CD4-positive, alpha-beta T cell (primary cell): ENCODE measurements around the gene CCP110. TPM values are rescaled to one million over a fixed set of nuclear protein-coding genes. Genes with fewer than 3 reads are reported as not detected.

Experiments
- ATAC-seq: fragments of 200-7000 bp; cut with Tn5 transposase; one replicate; pipeline ENCODE4 v1.10.0; 2022; ENCODE audit warnings: mild to moderate bottlenecking; ENCODE audit not compliant: poor library complexity
- CTCF ChIA-PET: fragments of 350-600 bp; sonication (Branson Sonifier 250); formaldehyde crosslinking; loops from one replicate; lab custom pipeline; 2021; ENCODE audit warnings: antibody characterized with exemption, inconsistent platforms; lab: Charles Lee
- POLR2A ChIA-PET: fragments of 350-600 bp; sonication (Branson Sonifier 250); formaldehyde crosslinking; loops from one replicate; lab custom pipeline; 2021; ENCODE audit warnings: antibody characterized with exemption, inconsistent platforms; lab: Charles Lee
- DNase-seq, 14 experiments: peaks; one replicate each; pipeline ENCODE4 v3.0.0-alpha.2; 2013 to 2020; ENCODE audit warnings: mixed read lengths in 2 of 14
- H3K27ac ChIP-seq, 2 donors: one replicate each; pipeline versions ENCODE4 v1.5.1 to v1.7.0; 2013; ENCODE audit warnings: low read length in 2 of 2, low read depth in 1 of 2, mild to moderate bottlenecking in 1 of 2
- H3K27me3 ChIP-seq, 2 experiments: 1 replicate in 1 of 2; 2 replicates in 1 of 2; pipeline versions ENCODE4 v1.6.1 to v1.7.0; 2013; ENCODE audit warnings: low read length in 2 of 2, control low read depth in 1 of 2, mild to moderate bottlenecking in 1 of 2, moderate library complexity in 1 of 2; ENCODE audit not compliant: insufficient read depth in 2 of 2, control insufficient read depth in 1 of 2
- H3K36me3 ChIP-seq: one replicate; pipeline ENCODE4 v1.6.1; 2013; ENCODE audit warnings: low read length, control low read depth; ENCODE audit not compliant: insufficient read depth
- H3K4me1 ChIP-seq: one replicate; pipeline ENCODE4 v1.6.1; 2013; ENCODE audit warnings: low read length, control low read depth; ENCODE audit not compliant: insufficient read depth
- H3K4me3 ChIP-seq: one replicate; pipeline ENCODE4 v1.5.1; 2013; ENCODE audit warnings: mild to moderate bottlenecking, low read length, moderate library complexity
- H3K9me3 ChIP-seq, 2 experiments: 1 replicate in 1 of 2; 2 replicates in 1 of 2; pipeline versions ENCODE4 v1.6.1 to v1.7.0; 2013; ENCODE audit warnings: low read length in 2 of 2, mild to moderate bottlenecking in 2 of 2, control low read depth in 1 of 2, moderate library complexity in 1 of 2; ENCODE audit not compliant: control insufficient read depth in 1 of 2, insufficient read depth in 1 of 2
- H3K27ac Mint-ChIP-seq: one replicate; pipeline ENCODE4 v1.8.0; 2020; ENCODE audit warnings: mixed read lengths
- H3K27me3 Mint-ChIP-seq: one replicate; pipeline ENCODE4 v1.8.0; 2021; ENCODE audit warnings: mixed read lengths
- H3K36me3 Mint-ChIP-seq: one replicate; pipeline ENCODE4 v1.8.0; 2021; ENCODE audit warnings: low read depth, mixed read lengths
- H3K4me1 Mint-ChIP-seq: one replicate; pipeline ENCODE4 v1.8.0; 2021; ENCODE audit warnings: low read depth, mixed read lengths
- H3K4me3 Mint-ChIP-seq: one replicate; pipeline ENCODE4 v1.8.0; 2020; ENCODE audit warnings: mild to moderate bottlenecking, mixed read lengths
- H3K9me3 Mint-ChIP-seq: one replicate; pipeline ENCODE4 v1.8.0; 2020; ENCODE audit warnings: mixed read lengths
- intact Hi-C, 2 experiments: fragments of 100-400 bp; cut with DNase I in 1 of 2; cut with micrococcal nuclease in 1 of 2; formaldehyde crosslinking; loops; one replicate each; pipeline versions ENCODE4 v1.15.1 to v1.9.0; 2023 to 2025; cut with DNase I, micrococcal nuclease
- polyA plus RNA-seq, 2 donors: library from polyadenylated mRNA; unstranded; fragments of 120-200 nt; gene quantifications; one replicate each; pipeline ENCODE4 v1.2.1, GENCODE V29; 2013
- total RNA-seq, 174 experiments: library from RNA in 2 of 174; stranded (reverse) in 2 of 174; gene quantifications; one replicate each; pipeline ENCODE4 v1.2.3 and lab custom pipeline; 2021 to 2026
- TF ChIP-seq, protein P1 (sequence below): fragments of 200-600 bp; IDR thresholded peaks from one replicate; pipeline ENCODE4 v1.8.0; 2022; ENCODE audit warnings: antibody characterized with exemption, mild to moderate bottlenecking

CCP110 gene, protein sequence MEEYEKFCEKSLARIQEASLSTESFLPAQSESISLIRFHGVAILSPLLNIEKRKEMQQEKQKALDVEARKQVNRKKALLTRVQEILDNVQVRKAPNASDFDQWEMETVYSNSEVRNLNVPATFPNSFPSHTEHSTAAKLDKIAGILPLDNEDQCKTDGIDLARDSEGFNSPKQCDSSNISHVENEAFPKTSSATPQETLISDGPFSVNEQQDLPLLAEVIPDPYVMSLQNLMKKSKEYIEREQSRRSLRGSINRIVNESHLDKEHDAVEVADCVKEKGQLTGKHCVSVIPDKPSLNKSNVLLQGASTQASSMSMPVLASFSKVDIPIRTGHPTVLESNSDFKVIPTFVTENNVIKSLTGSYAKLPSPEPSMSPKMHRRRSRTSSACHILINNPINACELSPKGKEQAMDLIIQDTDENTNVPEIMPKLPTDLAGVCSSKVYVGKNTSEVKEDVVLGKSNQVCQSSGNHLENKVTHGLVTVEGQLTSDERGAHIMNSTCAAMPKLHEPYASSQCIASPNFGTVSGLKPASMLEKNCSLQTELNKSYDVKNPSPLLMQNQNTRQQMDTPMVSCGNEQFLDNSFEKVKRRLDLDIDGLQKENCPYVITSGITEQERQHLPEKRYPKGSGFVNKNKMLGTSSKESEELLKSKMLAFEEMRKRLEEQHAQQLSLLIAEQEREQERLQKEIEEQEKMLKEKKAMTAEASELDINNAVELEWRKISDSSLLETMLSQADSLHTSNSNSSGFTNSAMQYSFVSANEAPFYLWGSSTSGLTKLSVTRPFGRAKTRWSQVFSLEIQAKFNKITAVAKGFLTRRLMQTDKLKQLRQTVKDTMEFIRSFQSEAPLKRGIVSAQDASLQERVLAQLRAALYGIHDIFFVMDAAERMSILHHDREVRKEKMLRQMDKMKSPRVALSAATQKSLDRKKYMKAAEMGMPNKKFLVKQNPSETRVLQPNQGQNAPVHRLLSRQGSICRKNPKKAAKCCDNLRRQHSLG
- total RNA-seq (10 to 100 TPM; 14.8 to 15.4 TPM), total RNA-seq (lab: John Stamatoyannopoulos, UW) (25.3 to 91.3 (median 51.1) reads per million in 172 experiments)
- polyA plus RNA-seq (2013, experiment 1 of 2) = 13.4 TPM
- 13.2 TPM for polyA plus RNA-seq (2013, experiment 2 of 2)

DNA sequence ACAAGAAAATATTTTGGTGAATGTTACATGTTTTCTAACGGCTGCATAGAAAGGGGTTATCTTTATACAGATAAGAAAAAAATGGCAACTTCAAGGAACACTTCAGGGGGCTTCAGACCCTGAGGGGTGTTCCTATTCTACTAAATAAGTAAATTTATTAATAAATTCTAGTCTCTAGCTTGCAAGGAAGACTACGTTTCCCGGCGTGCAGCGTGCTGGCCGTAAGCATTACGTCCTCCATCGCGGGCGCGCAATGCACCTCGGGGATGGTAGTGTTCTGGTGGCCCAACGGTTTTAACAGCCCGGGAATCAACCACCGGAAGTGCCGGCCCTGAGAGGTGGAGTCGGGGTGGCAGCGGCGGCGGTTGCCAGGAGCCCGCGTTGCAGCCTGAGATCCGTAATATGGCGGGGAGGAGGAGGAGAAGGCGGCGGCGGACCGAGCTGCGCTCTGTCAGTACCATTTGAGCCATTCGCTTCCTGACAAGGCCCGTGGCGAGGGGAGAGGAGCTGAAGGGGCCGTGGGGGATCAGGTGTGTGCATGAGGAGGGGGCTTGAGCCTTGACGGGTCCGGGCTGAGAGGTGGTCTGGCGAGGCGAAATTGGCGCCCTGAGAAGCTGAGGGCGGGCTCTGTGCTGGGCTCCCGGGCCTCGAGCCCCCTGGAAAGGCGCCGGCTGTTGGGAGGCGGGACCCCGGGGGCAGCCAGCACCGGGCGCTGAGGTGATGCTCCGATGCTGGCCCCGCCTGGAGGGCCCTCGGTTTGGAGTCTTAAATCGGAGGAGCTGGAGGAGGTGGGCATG is at the start of gene CCP110:
TSS of gene CCP110 (plus strand) at position 384 of the 797 bp plus-strand sequence. CDS start 3,940 bp downstream, outside the sequence.
- H3K27me3 Mint-ChIP-seq = no peaks in the 10 kb centered on the region
- ATAC-seq (peak; percentile 83), DNase-seq (peak; percentile 88 to 97 (median 94))
- H3K27ac Mint-ChIP-seq = peak within 1 kb of the TSS; percentile 85
- Histone ChIP-seq H3K27me3 (no peaks in the 10 kb centered on the region), H3K36me3 (peaks cover 10% of the 10 kb centered on the region), H3K9me3 (no peaks in the 10 kb centered on the region), H3K4me3 (peak within 1 kb of the TSS; percentile 89), H3K27ac (peak within 1 kb of the TSS; percentile 25), H3K4me1 (peaks cover 49% of the 10 kb centered on the region)
- H3K4me1 Mint-ChIP-seq = peaks cover 53% of the 10 kb centered on the region
- intact Hi-C loops = loop anchor here (1.0 to 10.0 kb wide), 10 partner anchors 31 to 1381 kb away; partner anchors contain the start of genes COQ7 (in 2 of the 2), ARL6IP1 (in 1 of the 2), DCUN1D3 (in 1 of the 2) and GPRC5B (in 1 of the 2)
- peaks cover 28% of the 10 kb centered on the region for H3K36me3 Mint-ChIP-seq
- ChIA-PET CTCF (interaction anchor here (0.9 to 4.1 kb wide), 6 partner anchors 12 to 734 kb away, joined by 3 to 40 read pairs (median 4); partner anchors contain the start of genes RPS15A and VPS35L), POLR2A (interaction anchor here (1.0 to 2.4 kb wide), 6 partner anchors 14 to 456 kb away, joined by 3 to 65 read pairs (median 4); partner anchors contain the start of genes COQ7 and VPS35L)
- H3K9me3 Mint-ChIP-seq = no peaks in the 10 kb centered on the region
- H3K4me3 Mint-ChIP-seq = peak within 1 kb of the TSS; percentile 99
- TF ChIP-seq, protein P1, sequence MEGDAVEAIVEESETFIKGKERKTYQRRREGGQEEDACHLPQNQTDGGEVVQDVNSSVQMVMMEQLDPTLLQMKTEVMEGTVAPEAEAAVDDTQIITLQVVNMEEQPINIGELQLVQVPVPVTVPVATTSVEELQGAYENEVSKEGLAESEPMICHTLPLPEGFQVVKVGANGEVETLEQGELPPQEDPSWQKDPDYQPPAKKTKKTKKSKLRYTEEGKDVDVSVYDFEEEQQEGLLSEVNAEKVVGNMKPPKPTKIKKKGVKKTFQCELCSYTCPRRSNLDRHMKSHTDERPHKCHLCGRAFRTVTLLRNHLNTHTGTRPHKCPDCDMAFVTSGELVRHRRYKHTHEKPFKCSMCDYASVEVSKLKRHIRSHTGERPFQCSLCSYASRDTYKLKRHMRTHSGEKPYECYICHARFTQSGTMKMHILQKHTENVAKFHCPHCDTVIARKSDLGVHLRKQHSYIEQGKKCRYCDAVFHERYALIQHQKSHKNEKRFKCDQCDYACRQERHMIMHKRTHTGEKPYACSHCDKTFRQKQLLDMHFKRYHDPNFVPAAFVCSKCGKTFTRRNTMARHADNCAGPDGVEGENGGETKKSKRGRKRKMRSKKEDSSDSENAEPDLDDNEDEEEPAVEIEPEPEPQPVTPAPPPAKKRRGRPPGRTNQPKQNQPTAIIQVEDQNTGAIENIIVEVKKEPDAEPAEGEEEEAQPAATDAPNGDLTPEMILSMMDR = no peak

DNA sequence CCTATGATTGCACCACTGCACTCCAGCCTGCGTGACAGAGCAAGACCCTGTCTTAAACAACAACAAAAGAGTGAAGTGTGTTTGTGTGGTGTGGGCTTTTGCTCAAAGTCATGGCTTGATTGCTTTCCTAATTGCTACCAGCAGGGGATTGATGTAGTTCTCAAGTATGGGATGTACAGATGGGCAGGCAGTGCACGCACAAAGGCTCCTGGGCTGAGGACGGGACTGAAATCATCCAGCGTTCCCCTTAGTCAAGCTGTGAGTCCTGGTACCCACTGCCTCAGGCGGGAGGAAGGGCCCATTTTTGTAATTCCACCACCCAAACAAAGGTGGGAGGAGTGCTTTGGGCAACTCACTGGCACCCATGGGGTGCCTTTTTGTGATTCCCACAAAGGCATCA is 49.1 kb upstream of the CCP110 start:
- Mint-ChIP-seq H3K27me3 (peaks cover 7% of the 10 kb centered on the region), H3K4me1 (no peaks in the 10 kb centered on the region), H3K9me3 (no peaks in the 10 kb centered on the region), H3K4me3 (no peak overlapping the region), H3K36me3 (no peaks in the 10 kb centered on the region), H3K27ac (no peak overlapping the region)
- Histone ChIP-seq H3K4me1 (no peaks in the 10 kb centered on the region), H3K27me3 (no peaks in the 10 kb centered on the region), H3K36me3 (no peaks in the 10 kb centered on the region), H3K9me3 (no peaks in the 10 kb centered on the region), H3K4me3 (no peak overlapping the region), H3K27ac (no peak overlapping the region)
- TF ChIP-seq, protein P1 = no peak
- ATAC-seq = no peak
- CTCF ChIA-PET = no interaction called here
- no peak for DNase-seq
- intact Hi-C loops = no loop called here
- POLR2A ChIA-PET = no interaction called here
